ENCODE measurements around the gene MMP24. TPM values are rescaled to one million over a fixed set of nuclear protein-coding genes. Genes with fewer than 3 reads are reported as not detected.

Gene MMP24
- total RNA-seq, 3 donors from 2014 or later = 0.80 to 2.5 (median 0.98) TPM

- TF ChIP-seq, protein P1, sequence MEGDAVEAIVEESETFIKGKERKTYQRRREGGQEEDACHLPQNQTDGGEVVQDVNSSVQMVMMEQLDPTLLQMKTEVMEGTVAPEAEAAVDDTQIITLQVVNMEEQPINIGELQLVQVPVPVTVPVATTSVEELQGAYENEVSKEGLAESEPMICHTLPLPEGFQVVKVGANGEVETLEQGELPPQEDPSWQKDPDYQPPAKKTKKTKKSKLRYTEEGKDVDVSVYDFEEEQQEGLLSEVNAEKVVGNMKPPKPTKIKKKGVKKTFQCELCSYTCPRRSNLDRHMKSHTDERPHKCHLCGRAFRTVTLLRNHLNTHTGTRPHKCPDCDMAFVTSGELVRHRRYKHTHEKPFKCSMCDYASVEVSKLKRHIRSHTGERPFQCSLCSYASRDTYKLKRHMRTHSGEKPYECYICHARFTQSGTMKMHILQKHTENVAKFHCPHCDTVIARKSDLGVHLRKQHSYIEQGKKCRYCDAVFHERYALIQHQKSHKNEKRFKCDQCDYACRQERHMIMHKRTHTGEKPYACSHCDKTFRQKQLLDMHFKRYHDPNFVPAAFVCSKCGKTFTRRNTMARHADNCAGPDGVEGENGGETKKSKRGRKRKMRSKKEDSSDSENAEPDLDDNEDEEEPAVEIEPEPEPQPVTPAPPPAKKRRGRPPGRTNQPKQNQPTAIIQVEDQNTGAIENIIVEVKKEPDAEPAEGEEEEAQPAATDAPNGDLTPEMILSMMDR (IDR thresholded peaks at IDR 0.05) = peak; percentile 88 to 90 (median 90)
- TF ChIP-seq POLR2AphosphoS5 (IDR thresholded peaks at IDR 0.05) = no peak
- H3K36me3 ChIP-seq = no peaks in the 10 kb centered on the region
- peaks cover 4 to 18% of the 10 kb centered on the region in 2 donors for H3K4me1 ChIP-seq
- no peaks in the 10 kb centered on the region for H3K9me3 ChIP-seq
- no peaks in the 10 kb centered on the region for H3K27me3 ChIP-seq
- no peak overlapping the region for H3K4me3 ChIP-seq
- peak; percentile 78 to 84 for DNase-seq (ENCODE audit: low spot score in 2 of 2)
- intact Hi-C loops (cut with DNase I; ENCODE audit: low total_unique reads) = no loop called here
- H3K27ac ChIP-seq = peak overlapping the region in 1 of 2 donors; percentile 14
Observed at GRCh38 chr20:35303735-35304491, 77.4 kb downstream of the MMP24 start.

GRCh38 chr20:35304956-35305355 lies 78.5 kb downstream of the MMP24 start:
- intact Hi-C loops (cut with DNase I; ENCODE audit: low total_unique reads) = loop anchor here (5.0 kb wide), 1 partner anchor 132 kb away; the partner anchor contains the start of gene GDF5
- Histone ChIP-seq H3K36me3 (no peaks in the 10 kb centered on the region), H3K4me1 (peaks cover 4 to 18% of the 10 kb centered on the region in 2 donors), H3K4me3 (no peak overlapping the region), H3K27me3 (no peaks in the 10 kb centered on the region), H3K27ac (peak overlapping the region; percentile 81 to 84), H3K9me3 (no peaks in the 10 kb centered on the region)
- no peak for TF ChIP-seq POLR2A (IDR thresholded peaks at IDR 0.05)
- TF ChIP-seq POLR2AphosphoS5 (IDR thresholded peaks at IDR 0.05) = no peak
- TF ChIP-seq, protein P1 (IDR thresholded peaks at IDR 0.05) = no peak
- DNase-seq (ENCODE audit: low spot score in 2 of 2) = no peak

DNA sequence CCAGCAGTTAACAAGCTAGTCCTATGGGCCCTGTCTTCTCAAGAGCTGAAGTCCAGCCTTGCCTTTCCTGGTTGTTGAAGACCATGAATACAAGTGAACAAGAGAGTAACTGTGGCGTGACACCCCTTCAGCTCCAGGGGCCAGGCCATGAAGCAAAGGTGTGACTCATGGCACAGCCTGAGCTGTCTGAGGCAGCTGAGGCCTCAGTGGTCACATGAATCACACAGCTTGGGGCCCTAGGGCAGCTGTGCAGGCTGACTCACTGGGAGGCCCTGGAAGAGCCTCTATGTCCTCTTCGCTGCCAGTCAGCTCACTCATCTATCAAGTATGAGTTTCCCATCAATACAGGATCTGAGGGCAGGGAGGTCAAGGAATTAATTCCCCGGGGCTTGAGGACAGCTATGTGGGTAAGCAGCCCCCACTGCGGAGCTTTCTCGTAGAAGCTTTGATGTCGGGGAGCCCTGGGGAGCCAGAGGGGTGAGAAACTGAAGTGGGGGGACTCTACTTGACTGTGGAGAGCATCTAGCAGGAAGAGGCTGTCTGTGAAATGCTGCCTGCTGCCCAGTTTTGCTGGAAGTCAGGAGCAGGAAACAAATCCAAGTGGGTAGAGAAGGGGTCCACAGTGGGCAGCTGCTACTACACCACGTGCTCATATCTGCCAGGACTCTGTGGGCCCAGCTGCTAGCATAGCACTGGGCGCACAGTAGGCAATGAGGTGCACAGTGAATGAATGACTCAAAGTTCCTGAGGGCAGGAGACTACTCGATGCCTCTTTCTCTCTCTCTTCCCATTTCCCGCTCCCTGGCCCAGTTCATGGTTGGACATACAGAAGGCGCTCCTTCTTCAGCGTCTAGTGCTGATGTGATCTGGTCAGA lies 79.4 kb downstream of the MMP24 start:
- H3K4me3 ChIP-seq = no peak overlapping the region
- no peaks in the 10 kb centered on the region for H3K36me3 ChIP-seq
- H3K27me3 ChIP-seq = no peaks in the 10 kb centered on the region
- H3K27ac ChIP-seq = peak overlapping the region; percentile 81 to 84
- TF ChIP-seq POLR2A (IDR thresholded peaks at IDR 0.05) = no peak
- peak in 1 of 3 donors; percentile 31 for TF ChIP-seq POLR2AphosphoS5 (IDR thresholded peaks at IDR 0.05)
- peak; percentile 69 to 74 for DNase-seq (ENCODE audit: low spot score in 2 of 2)
- no peaks in the 10 kb centered on the region for H3K9me3 ChIP-seq
- H3K4me1 ChIP-seq = peaks cover 4 to 18% of the 10 kb centered on the region in 2 donors
- intact Hi-C loops (cut with DNase I; ENCODE audit: low total_unique reads) = loop anchor here (5.0 kb wide), 1 partner anchor 131 kb away; the partner anchor contains the start of gene GDF5

GRCh38 chr20:35306931-35307517 lies 80.5 kb downstream of the MMP24 start:
- no peak overlapping the region for H3K4me3 ChIP-seq
- intact Hi-C loops (cut with DNase I; ENCODE audit: low total_unique reads) = loop anchor here (5.0 kb wide), 1 partner anchor 130 kb away; the partner anchor contains the start of gene GDF5
- H3K27ac ChIP-seq = peak overlapping the region; percentile 81 to 84
- TF ChIP-seq POLR2AphosphoS5 (IDR thresholded peaks at IDR 0.05) = no peak
- TF ChIP-seq, protein P1 (IDR thresholded peaks at IDR 0.05) = peak in 1 of 3 donors; percentile 46
- no peaks in the 10 kb centered on the region for H3K27me3 ChIP-seq
- no peak for DNase-seq (ENCODE audit: low spot score in 2 of 2)
- no peaks in the 10 kb centered on the region for H3K9me3 ChIP-seq
- H3K4me1 ChIP-seq = peaks cover 4 to 18% of the 10 kb centered on the region in 2 donors
- H3K36me3 ChIP-seq = no peaks in the 10 kb centered on the region
